ENCODE data around the gene CSMD2.
"Not testable (repeated sequence)": the region's sequence is repeated elsewhere in the genome, so short reads cannot be mapped to it uniquely, and the experiment has no call there.

DNA sequence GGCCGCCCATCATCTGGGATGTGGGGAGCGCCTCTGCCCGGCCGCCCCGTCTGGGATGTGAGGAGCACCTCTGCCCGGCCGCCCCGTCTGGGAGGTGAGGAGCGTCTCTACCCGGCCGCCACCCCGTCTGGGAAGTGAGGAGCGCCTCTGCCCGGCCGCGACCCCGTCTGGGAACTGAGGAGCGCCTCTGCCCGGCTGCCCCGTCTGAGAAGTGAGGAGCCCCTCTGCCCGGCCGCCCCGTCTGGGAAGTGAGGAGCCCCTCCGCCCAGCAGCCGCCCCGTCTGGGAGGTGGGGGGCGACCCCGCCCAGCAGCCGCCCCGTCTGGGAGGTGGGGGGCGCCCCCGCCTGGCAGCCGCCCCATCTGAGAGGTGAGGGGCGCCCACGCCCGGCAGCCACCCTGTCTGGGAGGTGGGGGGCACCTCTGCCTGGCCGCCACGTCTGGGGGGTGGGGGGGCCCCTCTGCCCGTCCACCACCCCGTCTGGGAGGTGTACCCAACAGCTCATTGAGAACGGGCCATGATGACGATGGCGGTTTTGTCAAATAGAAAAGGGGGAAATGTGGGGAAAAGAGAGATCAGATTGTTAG lies 82.9 kb downstream of the CSMD2 start:
- TF ChIP-seq RORB (CRISPR knock-in tag; IDR thresholded peaks at IDR 0.05); SP1 (CRISPR knock-in tag; conservative IDR thresholded peaks at IDR 0.05); RELA (CRISPR knock-in tag; IDR thresholded peaks at IDR 0.05; ENCODE audit: borderline replicate concordance); IRF2 (CRISPR knock-in tag; IDR thresholded peaks at IDR 0.05; ENCODE audit: borderline replicate concordance, low read depth); NR3C1 (CRISPR knock-in tag; conservative IDR thresholded peaks at IDR 0.05; ENCODE audit: low read depth); CREB1 (CRISPR knock-in tag; IDR thresholded peaks at IDR 0.05); ESRRA (CRISPR knock-in tag; IDR thresholded peaks at IDR 0.05; ENCODE audit: borderline replicate concordance): not testable (repeated sequence)
- TF ChIP-seq, protein P1, sequence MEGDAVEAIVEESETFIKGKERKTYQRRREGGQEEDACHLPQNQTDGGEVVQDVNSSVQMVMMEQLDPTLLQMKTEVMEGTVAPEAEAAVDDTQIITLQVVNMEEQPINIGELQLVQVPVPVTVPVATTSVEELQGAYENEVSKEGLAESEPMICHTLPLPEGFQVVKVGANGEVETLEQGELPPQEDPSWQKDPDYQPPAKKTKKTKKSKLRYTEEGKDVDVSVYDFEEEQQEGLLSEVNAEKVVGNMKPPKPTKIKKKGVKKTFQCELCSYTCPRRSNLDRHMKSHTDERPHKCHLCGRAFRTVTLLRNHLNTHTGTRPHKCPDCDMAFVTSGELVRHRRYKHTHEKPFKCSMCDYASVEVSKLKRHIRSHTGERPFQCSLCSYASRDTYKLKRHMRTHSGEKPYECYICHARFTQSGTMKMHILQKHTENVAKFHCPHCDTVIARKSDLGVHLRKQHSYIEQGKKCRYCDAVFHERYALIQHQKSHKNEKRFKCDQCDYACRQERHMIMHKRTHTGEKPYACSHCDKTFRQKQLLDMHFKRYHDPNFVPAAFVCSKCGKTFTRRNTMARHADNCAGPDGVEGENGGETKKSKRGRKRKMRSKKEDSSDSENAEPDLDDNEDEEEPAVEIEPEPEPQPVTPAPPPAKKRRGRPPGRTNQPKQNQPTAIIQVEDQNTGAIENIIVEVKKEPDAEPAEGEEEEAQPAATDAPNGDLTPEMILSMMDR (IDR thresholded peaks at IDR 0.05): not testable (repeated sequence)
- TF ChIP-seq, protein P2, sequence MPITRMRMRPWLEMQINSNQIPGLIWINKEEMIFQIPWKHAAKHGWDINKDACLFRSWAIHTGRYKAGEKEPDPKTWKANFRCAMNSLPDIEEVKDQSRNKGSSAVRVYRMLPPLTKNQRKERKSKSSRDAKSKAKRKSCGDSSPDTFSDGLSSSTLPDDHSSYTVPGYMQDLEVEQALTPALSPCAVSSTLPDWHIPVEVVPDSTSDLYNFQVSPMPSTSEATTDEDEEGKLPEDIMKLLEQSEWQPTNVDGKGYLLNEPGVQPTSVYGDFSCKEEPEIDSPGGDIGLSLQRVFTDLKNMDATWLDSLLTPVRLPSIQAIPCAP (CRISPR knock-in tag; IDR thresholded peaks at IDR 0.05): not testable (repeated sequence)

Data from WTC11 (cell line).